Hepatocyte (in vitro differentiated cells): ENCODE measurements around the gene MMD. TPM values are rescaled to one million over a fixed set of nuclear protein-coding genes. Genes with fewer than 3 reads are reported as not detected.

Source experiments
- DNase-seq: peaks from one replicate; pipeline ENCODE4 v3.0.0-alpha.2; 2016; ENCODE audit warnings: low spot score
- H2AFZ ChIP-seq: fragments of 200-600 bp; sonication (generic); 2 replicates; pipeline ENCODE4 v1.6.0; 2016; ENCODE audit warnings: antibody characterized with exemption, mild to moderate bottlenecking
- H3K27ac ChIP-seq: fragments of 200-600 bp; sonication (generic); 2 replicates; pipeline ENCODE4 v1.5.1; 2016; ENCODE audit warnings: mild to moderate bottlenecking
- H3K27me3 ChIP-seq: fragments of 200-600 bp; sonication (generic); 2 replicates; pipeline ENCODE4 v1.6.1; 2016
- H3K36me3 ChIP-seq: fragments of 200-600 bp; sonication (generic); replicated peaks from 2 replicates; pipeline ENCODE4 v1.5.1; 2016; ENCODE audit warnings: low read depth; ENCODE audit not compliant: insufficient read depth
- H3K4me1 ChIP-seq: fragments of 200-600 bp; sonication (generic); 2 replicates; pipeline ENCODE4 v1.5.1; 2016; ENCODE audit warnings: mild to moderate bottlenecking, moderate library complexity; ENCODE audit not compliant: insufficient read depth
- H3K4me2 ChIP-seq: fragments of 200-600 bp; sonication (generic); 2 replicates; pipeline ENCODE4 v1.6.0; 2016
- H3K4me3 ChIP-seq: fragments of 200-600 bp; sonication (generic); 2 replicates; pipeline ENCODE4 v1.5.1; 2016; ENCODE audit warnings: mild to moderate bottlenecking
- H3K79me2 ChIP-seq: fragments of 200-600 bp; sonication (generic); 2 replicates; pipeline ENCODE4 v1.6.0; 2017; ENCODE audit warnings: mild to moderate bottlenecking
- H3K9me2 ChIP-seq: fragments of 200-600 bp; sonication (generic); replicated peaks from 2 replicates; pipeline ENCODE4 v1.6.0; 2017; ENCODE audit warnings: mild to moderate bottlenecking; ENCODE audit not compliant: insufficient read depth
- H3K9me3 ChIP-seq: fragments of 200-600 bp; sonication (generic); 2 replicates; pipeline ENCODE4 v1.5.1; 2016; ENCODE audit warnings: low read depth, mild to moderate bottlenecking
- H4K20me1 ChIP-seq: fragments of 200-600 bp; sonication (generic); 2 replicates; pipeline ENCODE4 v1.6.0; 2016; ENCODE audit warnings: mild to moderate bottlenecking; ENCODE audit not compliant: insufficient read depth, poor library complexity, severe bottlenecking
- CTCF ChIP-seq: fragments of 200-600 bp; sonication (generic); IDR thresholded peaks from 2 replicates; pipeline ENCODE4 v1.5.1; 2016; ENCODE audit warnings: antibody characterized with exemption, mild to moderate bottlenecking; ENCODE audit not compliant: poor library complexity
- EZH2 ChIP-seq: fragments of 200-600 bp; sonication (generic); IDR thresholded peaks from 2 replicates; pipeline ENCODE4 v1.6.1; 2016; ENCODE audit warnings: antibody characterized with exemption, mild to moderate bottlenecking, borderline replicate concordance
- EZH2phosphoT487 ChIP-seq: fragments of 200-600 bp; sonication (generic); IDR thresholded peaks from one replicate; pipeline ENCODE4 v1.6.1; 2018; ENCODE audit warnings: antibody characterized with exemption, mild to moderate bottlenecking, low read depth, moderate library complexity; ENCODE audit not compliant: unreplicated experiment, severe bottlenecking
- WGBS: methylation state at CpG from one replicate; pipeline ENCODE4 v1.1.6; 2016; ENCODE audit warnings: low lambda C conversion rate; ENCODE audit errors: missing lambda C conversion rate; 5-methylcytosine and 5-hydroxymethylcytosine counted together
- polyA plus RNA-seq: library from polyadenylated mRNA; unstranded; fragments of >200 nt; fragmentation: Nextera tagmentation; extraction: Ambion mirVana; gene quantifications from 2 replicates; pipeline ENCODE4 v1.2.1, GENCODE V29; 2016
- total RNA-seq: library from RNA; depleted of rRNA; stranded (reverse); fragments of >200 nt; gene quantifications from 2 replicates; pipeline ENCODE4 v1.2.3, GENCODE V29; 2014

MMD gene
- total and polyA plus RNA-seq, 2 experiments from 2014 or later, result 26.9 to 29.5 TPM

GRCh38 chr17:55377671-55378275 is 43.9 kb downstream of the MMD start:
- DNase-seq, result no peak
- no peaks in the 10 kb centered on the region for H4K20me1 ChIP-seq
- H2AFZ ChIP-seq, result no peak overlapping the region
- H3K79me2 ChIP-seq, result no peaks in the 10 kb centered on the region
- H3K27me3 ChIP-seq, result no peaks in the 10 kb centered on the region
- H3K4me3 ChIP-seq, result no peak overlapping the region
- TF ChIP-seq EZH2, result no peak
- no peak for TF ChIP-seq CTCF
- H3K9me3 ChIP-seq, result no peaks in the 10 kb centered on the region
- 82% methylated on average over 6 of the region's 6 CpGs for WGBS
- H3K27ac ChIP-seq, result no peak overlapping the region
- H3K4me2 ChIP-seq, result no peak overlapping the region
- no peaks in the 10 kb centered on the region for H3K9me2 ChIP-seq
- H3K4me1 ChIP-seq, result no peaks in the 10 kb centered on the region
- no peaks in the 10 kb centered on the region for H3K36me3 ChIP-seq

- no peak overlapping the region for H3K27ac ChIP-seq
- no peaks in the 10 kb centered on the region for H3K36me3 ChIP-seq
- H3K4me2 ChIP-seq, result no peak overlapping the region
- no peaks in the 10 kb centered on the region for H3K4me1 ChIP-seq
- no peak for DNase-seq
- no peaks in the 10 kb centered on the region for H3K9me2 ChIP-seq
- TF ChIP-seq EZH2phosphoT487 (no peak), EZH2 (no peak), CTCF (no peak)
- H3K79me2 ChIP-seq, result no peaks in the 10 kb centered on the region
- no peak overlapping the region for H3K4me3 ChIP-seq
- H4K20me1 ChIP-seq, result no peaks in the 10 kb centered on the region
- no peaks in the 10 kb centered on the region for H3K9me3 ChIP-seq
- 83% methylated on average over 3 of the region's 3 CpGs for WGBS
- H2AFZ ChIP-seq, result no peak overlapping the region
- no peaks in the 10 kb centered on the region for H3K27me3 ChIP-seq
These were observed 52.9 kb downstream of the MMD start for GRCh38 chr17:55368706-55369105.

- Histone ChIP-seq H3K4me2 (no peak overlapping the region), H3K36me3 (no peaks in the 10 kb centered on the region), H3K4me3 (no peak overlapping the region), H3K79me2 (no peaks in the 10 kb centered on the region), H3K27me3 (no peaks in the 10 kb centered on the region), H4K20me1 (no peaks in the 10 kb centered on the region), H3K9me3 (peaks cover 5% of the 10 kb centered on the region), H3K4me1 (no peaks in the 10 kb centered on the region), H3K27ac (no peak overlapping the region), H3K9me2 (no peaks in the 10 kb centered on the region), H2AFZ (no peak overlapping the region)
- no peak for TF ChIP-seq CTCF
- no peak for TF ChIP-seq EZH2
- TF ChIP-seq EZH2phosphoT487, result no peak
- 62% methylated on average over 1 of the region's 1 CpG for WGBS
- DNase-seq, result no peak
These were observed 55.6 kb downstream of the MMD start for GRCh38 chr17:55366020-55366481.

- TF ChIP-seq EZH2 (no peak), CTCF (no peak), EZH2phosphoT487 (no peak)
- no peak overlapping the region for H2AFZ ChIP-seq
These were observed 58.6 kb downstream of the MMD start for GRCh38 chr17:55363033-55363432.

More at GRCh38 chr17:55363033-55363432, 58.6 kb downstream of the MMD start:
- Histone ChIP-seq H3K4me1 (no peaks in the 10 kb centered on the region), H3K4me2 (no peak overlapping the region), H3K36me3 (no peaks in the 10 kb centered on the region), H3K27ac (no peak overlapping the region), H3K9me3 (peaks cover 9% of the 10 kb centered on the region), H4K20me1 (no peaks in the 10 kb centered on the region), H3K9me2 (no peaks in the 10 kb centered on the region), H3K27me3 (no peaks in the 10 kb centered on the region), H3K79me2 (no peaks in the 10 kb centered on the region), H3K4me3 (no peak overlapping the region)
- DNase-seq, result no peak
- WGBS, result 87% methylated on average over 1 of the region's 1 CpG
